H54 (cell line): ENCODE measurements around the gene PSME2.

Experiments
- DNase-seq: peaks from one replicate; pipeline ENCODE4 v3.0.0; 2011; ENCODE audit warnings: low spot score, mixed read lengths; ENCODE audit not compliant: insufficient read length
- FAIRE-seq: peaks from 3 replicates; lab custom pipeline; 2011; peaks lifted over from hg19 to GRCh38; lab: Jason Lieb, UNC
- POLR2A ChIP-seq: IDR thresholded peaks from 2 replicates; pipeline ENCODE4 v1.6.1; 2011; ENCODE audit warnings: low read depth, mild to moderate bottlenecking, low read length

PSME2 gene

DNA sequence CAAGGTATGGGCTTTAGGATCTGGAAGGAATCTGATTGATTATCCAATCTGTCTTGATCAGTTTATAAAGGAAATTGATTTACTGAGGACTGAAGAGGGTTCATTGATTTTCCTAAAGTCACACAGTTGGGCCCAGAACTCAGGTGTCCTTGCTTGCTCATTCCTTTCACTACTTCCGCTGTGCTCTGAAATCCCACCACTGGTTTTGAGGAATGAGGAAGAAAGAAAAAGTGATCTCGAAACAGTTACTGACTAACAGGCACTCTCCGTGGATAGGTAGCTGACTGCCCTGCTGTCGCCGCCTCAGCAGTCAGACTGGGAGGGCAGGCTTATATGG lies 16.1 kb downstream of the PSME2 start, which contains the start of gene FITM1:
Gene FITM1, plus strand, starts transcription at position 280 of the 337 bp plus-strand sequence. CDS start 905 bp downstream, outside the sequence.
- FAIRE-seq (no peak), DNase-seq (no peak)
- TF ChIP-seq POLR2A: no peak

GRCh38 chr14:24129410-24129998 lies 16.9 kb downstream of the PSME2 start:
- DNase-seq (no peak), FAIRE-seq (no peak)
- no peak for TF ChIP-seq POLR2A

DNA sequence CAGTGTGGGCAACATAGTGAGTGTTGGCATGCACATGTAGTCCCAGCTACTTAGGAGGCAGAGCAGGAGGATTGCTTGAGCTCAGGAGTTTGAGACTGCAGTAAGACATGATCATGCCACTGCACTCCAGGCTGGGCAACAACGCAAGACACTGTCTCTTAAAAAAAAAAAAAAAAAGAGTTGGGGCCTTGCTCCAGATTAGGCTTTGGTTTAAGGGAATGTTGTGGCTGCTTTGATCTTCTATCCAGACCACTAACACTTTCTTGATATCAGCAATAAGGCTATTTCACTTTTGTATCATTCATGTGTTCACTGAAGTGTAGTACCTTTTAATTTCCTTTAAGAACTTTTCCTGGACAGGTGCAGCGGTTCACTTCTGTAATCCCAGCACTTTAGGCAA lies 18.7 kb downstream of the PSME2 start:
- TF ChIP-seq POLR2A: no peak
- DNase-seq (no peak), FAIRE-seq (no peak)

DNA sequence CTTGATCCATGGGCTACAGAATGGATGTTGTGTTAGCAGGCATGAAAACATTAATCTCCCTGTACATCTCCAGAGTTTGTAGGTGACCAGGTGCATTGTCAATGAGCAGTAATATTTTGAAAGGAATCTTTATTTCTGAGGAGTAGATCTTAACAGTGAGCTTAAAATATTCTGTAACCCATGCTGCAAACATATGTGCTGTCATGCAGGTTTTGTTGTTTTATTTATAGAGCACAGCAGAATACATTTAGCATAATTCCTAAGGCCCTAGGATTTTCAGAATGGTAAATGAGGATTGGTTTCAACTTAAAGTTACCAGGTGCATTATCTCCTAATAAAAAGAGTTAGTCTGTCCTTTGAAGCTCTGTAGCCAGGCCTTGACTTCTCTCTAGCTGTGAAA lies 19.5 kb downstream of the PSME2 start:
- TF ChIP-seq POLR2A: no peak
- FAIRE-seq: no peak
- no peak for DNase-seq

- TF ChIP-seq POLR2A: no peak
- DNase-seq (no peak), FAIRE-seq (no peak)
Observed at GRCh38 chr14:24123424-24124417, 22.7 kb downstream of the PSME2 start.

GRCh38 chr14:24122898-24123297 lies 23.5 kb downstream of the PSME2 start:
- DNase-seq (no peak), FAIRE-seq (no peak)

DNA sequence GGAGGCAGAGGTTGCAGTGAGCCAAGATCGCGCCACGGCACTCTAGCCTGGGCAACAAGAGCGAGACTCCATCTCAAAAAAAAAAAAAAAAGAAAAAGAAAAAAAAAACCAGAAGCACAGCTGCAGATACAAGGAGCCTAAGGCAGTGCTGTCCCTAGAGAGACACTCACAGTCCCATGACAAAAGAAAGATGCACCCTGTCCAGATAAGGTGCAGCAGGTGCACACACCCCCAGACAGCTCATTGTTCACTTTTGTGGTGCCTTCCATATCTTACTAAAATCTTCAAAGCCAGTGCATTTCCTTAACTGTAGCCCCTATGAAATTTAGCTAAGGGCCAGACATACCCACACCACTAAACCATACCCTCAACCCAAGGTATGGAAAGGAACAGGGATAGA lies 24.0 kb downstream of the PSME2 start:
- FAIRE-seq (no peak), DNase-seq (no peak)
- TF ChIP-seq POLR2A: no peak

More at GRCh38 chr14:24122898-24123297, 23.5 kb downstream of the PSME2 start:
- no peak for TF ChIP-seq POLR2A

- no peak for TF ChIP-seq POLR2A
- FAIRE-seq: no peak
- DNase-seq: no peak
Observed at GRCh38 chr14:24121210-24121609, 25.2 kb downstream of the PSME2 start.

DNA sequence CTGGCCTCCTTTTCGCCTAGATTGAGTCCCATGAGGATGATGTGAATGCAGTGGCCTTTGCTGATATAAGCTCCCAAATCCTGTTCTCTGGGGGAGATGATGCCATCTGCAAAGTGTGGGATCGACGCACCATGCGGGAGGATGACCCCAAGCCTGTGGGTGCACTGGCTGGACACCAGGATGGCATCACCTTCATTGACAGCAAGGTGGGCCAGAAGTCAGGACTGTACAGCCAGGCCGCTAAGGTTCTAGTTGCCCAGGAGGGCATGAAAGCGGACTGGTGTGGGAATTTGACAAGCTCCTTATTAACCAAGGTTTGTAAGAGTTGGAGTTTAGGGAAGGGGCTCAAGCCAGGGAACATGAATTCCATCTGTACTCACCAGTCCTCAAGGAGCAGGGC lies 26.7 kb downstream of the PSME2 start:
- DNase-seq: no peak
- TF ChIP-seq POLR2A: no peak
- FAIRE-seq: no peak

GRCh38 chr14:24117179-24117578 lies 29.2 kb downstream of the PSME2 start:
- DNase-seq (no peak), FAIRE-seq (no peak)
- TF ChIP-seq POLR2A: no peak

DNA sequence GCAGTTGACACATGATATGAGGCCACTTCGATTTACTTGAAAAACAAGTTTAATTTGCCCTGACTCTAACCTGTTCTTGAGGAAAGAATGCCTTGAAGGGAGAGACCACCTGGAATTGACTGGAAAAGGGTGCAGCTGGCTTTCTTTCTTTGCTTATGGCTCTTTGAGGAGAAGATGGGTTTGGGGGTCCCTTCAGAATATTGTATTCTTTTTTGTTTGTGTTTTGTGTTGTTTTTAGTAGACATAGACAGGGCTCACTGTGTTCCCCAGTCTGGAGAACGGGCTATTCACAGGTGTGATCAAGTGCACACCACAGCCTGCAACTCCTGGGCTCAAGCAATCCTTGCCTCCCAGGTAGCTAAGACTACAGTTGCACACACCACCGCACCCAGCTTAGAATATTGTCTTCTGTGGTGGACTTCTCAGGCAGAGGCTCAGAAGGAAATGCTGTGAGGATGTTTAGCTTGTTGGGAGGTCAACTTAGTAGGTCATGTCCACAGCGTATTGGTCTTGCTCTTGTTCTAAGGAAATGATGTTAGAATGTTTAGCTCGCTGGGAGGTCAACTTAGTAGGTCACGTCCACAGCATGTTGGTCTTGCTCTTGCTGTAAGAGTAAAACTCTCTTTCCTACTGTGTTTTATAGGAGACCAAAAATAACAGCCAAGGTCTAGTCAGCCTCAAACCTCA lies 30.1 kb downstream of the PSME2 start:
- no peak for DNase-seq

DNA sequence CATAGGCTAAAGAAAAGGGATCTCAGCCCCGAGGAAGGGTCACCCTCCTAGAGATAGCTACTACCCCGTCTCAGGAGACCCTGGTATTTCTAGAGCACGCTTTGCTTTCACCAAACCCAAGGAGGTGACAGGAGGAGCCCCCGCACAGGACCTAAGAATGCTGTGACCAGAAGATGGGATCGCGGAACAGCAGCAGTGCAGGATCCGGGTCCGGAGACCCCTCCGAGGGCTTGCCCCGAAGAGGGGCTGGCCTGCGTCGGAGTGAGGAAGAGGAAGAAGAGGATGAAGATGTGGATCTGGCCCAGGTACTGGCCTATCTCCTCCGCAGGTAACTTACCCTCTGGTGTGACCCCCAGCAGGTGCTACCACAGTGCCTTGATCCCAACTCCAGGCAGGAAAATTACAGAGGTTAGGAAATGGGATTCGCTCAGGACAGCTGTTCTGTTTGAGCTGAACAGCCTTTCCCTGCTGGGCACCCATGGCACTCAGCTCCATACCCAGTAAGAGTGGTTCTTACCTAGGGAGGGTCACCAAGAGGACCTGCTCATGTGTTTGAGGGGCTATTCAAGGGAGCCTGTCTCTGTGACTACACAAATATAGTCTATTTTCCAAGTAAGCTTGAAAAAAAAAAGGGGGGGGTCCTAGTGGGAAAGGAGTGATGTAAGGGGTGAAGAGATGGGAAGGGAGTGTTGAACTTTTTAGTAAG lies 30.8 kb downstream of the PSME2 start:
- DNase-seq (no peak), FAIRE-seq (no peak)

More for the DNA sequence above, 30.1 kb downstream of the PSME2 start:
- FAIRE-seq: no peak
- TF ChIP-seq POLR2A: no peak

More for the DNA sequence above, 30.8 kb downstream of the PSME2 start:
- no peak for TF ChIP-seq POLR2A
